GM19023 (cell line): Measurements from ENCODE around the gene CHCHD10.

Experiments
- ATAC-seq: cut with Tn5 transposase; IDR thresholded peaks from one replicate; pipeline ENCODE4 v1.9.1; 2021; ENCODE audit warnings: mild to moderate bottlenecking, moderate library complexity; ENCODE audit not compliant: unreplicated experiment

Gene CHCHD10

DNA sequence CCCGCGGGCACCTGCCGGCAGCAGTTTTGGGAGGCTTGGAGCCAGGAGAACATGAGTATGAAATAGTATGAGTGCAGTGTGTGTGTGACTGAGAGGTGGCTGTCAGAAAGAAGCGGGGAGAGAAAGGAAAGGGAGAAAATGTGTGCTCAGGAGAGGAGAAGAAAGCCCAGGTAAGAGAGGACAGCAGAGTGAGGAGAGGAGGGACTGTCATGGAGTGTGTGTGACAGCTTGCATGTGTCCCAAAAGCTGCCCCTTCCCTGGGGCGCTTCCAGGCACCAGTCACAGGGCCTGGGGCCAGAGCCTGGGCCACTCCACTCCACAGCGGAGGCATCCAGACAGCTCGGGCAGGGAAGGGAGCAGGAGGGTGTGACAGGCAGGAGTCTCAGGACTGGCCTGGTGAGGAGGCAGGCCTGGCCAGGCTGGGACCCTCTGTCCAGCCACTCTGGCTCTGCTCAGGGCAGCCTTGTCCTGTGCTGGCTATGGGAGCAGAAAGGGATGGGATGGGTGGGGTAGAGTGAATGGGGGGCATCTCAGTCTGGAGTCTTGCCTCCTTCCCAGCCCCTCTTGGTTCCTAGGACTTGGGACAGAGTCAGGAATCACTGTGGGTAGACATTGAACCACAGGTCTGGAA, 5.8 kb upstream of the CHCHD10 start:
- no peak for ATAC-seq

DNA sequence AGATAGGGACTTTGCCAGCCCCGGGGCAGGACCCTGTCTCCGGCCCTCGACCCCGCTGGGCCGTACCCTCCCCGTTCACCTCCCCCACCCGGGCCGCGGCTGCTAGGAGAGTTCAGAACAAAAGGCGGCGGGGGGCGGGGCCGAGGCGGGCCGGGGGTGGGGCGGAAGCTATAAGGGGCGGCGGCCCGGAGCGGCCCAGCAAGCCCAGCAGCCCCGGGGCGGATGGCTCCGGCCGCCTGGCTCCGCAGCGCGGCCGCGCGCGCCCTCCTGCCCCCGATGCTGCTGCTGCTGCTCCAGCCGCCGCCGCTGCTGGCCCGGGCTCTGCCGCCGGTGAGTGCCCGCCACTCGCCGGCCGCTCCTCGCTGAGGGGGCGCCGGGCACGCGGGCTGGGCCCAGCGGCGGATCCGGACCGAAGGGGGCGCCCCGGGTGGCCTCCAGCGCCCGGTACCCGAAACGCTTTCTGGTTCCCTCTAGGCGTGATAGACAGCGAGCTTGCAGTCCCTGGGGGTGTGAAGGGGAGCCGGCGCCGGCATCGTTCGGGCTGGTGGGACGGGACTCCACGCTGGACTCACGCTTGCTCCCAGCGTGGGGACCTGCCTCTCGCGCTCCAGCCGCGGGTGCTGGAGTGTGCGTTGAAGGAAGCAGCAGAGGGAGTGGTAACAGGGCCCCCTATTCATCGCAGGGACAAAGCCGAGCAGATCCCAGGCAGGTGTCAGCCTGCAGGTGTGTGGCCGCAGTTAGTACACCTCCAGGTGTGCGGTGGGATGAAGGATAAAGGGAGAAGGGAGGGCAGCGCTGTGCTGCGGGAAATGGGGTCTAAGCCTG, 5.1 kb upstream of the CHCHD10 start, which contains the start of gene MMP11:
MMP11 (plus strand) TSS at position 201 of the 825 bp plus-strand sequence; CDS start at position 223, 22 bp downstream.
- ATAC-seq, result no peak

DNA sequence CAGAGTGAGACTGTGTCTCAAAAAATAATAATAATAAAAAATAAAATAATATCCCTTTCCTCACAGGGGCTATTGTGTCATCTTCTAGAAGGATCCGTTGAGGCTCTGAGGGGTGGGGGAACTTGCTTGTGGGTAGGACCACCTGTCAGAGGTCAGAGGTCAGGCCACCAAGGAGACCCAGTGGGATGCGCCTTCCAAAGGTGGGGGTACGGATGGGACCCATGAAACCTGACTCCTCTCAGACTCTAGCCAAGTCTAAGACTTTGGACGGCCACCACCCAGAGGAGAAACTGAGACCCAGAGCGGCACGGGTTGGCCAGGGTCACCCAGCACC, 4.5 kb upstream of the CHCHD10 start:
- no peak for ATAC-seq

DNA sequence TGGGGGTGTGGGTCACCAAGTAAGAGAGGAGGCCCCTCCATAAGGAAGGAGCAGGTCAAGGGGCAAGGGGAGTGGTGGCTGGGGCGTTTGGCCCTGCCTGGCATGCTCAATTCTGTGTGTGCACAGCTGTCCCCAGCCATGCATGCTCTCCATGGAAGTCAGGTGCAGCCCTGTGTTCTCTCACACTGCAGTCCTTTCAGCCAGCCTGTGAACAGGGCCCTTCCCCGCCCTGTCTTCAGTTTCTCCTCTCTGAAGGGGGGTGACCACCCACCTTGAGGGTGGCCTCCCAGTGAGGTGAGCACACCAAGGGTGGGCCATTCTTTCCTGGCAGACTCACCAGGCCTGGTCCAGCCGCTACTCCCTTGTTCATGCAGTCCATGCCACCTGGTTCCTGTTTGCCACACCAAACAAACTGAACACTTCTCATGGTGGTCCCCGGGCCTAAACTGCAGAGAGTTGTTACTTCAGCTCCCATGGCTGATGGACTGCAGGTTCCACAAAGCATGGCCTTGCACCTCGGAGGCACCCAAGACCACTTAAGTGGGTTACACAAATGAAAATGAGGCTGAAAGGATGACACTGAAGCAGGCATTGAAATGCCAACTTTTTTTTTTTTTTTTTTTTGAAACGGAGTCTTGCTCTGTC, 1.7 kb upstream of the CHCHD10 start:
- ATAC-seq, result no peak

DNA sequence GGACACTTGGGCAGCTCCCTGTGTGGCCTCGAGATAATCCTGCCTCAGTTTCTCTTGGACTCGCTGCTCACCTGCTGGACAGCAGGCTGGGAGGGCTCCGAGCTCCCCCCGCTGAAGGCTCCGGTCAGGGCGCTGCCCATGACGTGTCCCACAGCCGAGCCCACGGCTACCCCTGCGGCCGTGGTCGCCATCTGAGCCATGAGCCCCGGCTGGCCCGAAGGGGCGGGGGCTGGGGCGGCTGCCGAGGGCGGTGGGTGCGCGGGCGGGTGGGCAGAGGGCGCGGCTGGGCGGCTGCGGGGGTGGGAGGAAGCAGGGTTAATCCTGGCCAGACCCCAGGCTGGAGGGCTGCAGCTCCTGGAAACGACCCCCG, 484 bp downstream of the CHCHD10 start:
- no peak for ATAC-seq

DNA sequence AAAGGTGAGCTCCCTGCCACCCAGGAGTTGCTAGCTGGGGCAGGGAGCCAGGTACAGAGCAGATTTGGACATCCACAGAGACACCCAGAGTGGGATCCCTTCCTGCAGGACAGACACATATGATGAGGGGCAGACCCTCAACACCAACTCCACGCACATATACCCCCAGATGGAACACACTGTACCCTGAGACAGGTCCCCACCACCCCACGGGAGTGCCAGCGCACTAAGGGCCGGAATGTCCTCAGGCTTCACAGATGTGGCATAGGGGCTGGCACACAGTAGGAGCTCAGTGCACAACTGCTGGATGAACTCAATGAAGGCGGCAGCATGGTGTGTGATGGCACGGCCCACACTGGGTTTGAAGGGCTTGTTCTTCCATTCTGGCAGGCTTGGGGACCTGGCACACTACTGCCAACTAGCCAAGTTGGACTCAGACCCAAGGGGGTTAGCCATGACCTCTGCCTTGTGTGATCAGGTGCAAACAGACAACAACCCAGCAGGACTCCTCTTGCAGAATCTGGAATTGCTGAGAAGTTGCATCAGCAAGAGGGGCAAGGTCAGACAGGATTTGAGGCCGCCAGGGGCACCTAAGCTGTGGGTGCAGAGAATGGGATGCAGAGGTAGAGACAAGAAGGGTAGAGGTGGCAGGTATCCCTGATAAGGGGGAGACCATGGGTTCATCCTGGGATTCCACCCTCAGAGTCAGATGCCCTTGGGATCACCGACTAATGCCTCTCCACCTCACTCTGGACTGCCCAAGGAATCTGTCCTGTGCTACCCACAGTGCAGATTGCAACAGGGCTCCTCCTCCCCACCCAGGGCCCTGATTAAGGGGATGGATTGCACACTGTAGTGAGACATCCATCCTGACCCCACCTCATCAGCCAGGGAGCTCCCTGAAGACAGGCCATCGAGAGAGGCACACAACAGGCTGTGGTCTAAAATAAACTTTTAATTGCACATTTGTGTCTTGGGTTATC, 2.6 kb downstream of the CHCHD10 start:
- ATAC-seq, result no peak

DNA sequence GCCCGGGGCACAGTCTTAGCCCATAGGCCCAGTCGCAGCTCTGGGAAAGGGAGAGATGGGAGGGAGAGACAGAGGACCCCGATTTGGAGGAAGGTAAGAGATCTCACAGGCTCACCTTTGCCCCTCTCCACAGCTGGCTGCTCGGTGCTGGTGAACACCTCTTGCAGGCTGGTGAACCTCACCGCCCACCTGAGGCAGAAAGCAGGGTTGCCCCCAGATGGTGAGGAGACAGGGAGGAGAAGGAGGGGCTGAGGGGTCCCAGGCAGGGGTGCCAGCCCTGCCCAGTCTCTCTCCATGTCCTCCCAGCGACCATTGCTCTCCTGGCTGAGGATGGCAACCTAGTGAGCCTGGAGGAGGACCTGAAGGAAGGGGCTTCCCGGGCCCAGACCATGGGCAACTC, 3.8 kb downstream of the CHCHD10 start:
- no peak for ATAC-seq

DNA sequence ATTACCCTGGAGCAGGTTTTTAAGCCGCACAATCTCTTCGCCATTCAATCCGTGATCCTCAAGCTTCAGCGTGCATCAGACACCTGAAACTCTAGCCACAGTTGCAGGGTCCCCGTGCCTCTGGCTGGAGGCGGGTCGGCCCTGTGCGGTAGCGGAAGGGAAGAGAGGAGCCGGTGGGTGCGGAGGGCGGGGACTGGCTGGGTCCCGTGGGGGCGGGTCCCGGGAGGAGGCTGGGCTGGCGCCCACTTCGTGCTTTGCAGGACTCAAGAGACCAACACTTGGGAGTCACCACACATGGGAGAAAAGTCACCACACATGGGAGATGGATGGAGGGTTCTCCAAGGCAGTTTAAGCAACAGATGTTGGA, 4.2 kb downstream of the CHCHD10 start:
- ATAC-seq, result no peak

DNA sequence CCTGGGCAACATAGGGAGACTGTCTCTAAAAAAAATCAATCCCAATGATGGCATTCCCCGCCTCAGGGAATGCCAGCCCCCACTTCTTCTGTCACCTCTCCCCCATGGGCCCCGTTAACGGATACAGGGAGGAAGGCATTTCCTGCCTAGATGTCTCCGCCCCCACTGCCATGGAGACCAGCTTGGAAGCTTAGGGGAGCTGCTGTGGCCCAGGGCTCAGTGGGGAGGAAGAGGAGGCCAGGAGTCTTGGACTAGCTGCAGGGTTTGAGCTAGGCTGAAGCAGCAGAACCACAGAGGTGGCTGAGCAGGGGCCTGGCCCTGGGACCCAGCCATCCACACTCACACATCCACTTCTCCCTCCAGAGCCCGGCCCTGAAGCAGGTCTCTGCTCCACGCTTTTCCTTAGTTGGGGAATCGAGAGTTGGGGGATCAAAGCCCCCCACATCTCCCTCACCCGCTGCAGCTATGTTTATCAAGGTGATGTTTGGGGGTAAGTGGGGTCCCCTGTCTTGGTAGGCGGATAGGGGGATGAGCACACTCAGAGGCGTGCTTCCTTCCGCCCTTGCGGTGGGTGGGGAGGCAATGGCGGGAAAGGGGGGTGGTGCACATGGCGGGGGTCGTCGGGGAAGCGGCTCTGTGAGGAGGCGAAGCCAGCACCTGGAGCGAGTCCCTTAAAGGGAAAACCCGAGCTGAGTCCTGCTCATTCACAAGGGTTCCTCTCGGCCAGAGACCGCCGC, 4.8 kb downstream of the CHCHD10 start, which contains the start of gene C22orf15:
C22orf15 (plus strand) TSS at position 149 of the 737 bp plus-strand sequence; CDS start at position 466, 317 bp downstream.
- ATAC-seq, result no peak

DNA sequence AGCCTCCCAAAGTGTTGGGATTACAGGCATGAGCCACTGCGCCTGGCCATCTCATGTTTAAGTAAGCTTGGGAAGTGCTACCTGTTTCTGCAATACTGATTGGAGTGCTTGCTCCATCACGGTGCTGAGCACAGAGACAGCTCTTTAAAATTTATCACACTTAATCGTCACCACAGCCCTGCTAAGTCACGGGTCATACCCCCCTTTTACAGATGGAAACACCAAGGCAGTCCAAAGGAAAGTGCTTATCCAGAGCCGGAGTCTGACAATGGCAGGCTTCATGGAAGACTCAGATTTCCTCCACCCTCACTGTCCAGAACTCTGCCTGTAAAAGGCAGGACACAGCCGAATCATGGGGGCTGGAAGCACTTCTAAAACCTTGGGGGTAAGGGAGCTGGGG, 7.7 kb downstream of the CHCHD10 start:
- no peak for ATAC-seq

DNA sequence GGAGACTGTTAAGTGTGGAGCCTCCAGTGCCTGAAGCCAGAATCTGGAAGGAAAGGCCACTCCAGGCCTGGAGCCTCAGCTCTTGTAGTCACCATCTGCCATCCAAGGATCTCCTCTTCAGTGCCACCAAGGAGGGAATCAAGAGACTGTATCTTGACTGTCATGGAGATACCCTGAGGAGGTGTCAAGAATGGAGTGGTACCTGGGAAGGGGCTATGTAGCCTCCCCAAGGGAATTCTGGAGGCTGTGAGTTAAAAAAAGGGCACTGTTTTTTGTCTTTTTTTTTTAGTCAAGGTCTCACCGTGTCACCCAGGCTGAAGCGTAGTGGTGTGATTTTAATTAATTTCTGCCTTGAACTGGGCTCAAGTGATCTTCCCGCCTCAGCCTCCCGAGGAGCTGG, 8.2 kb downstream of the CHCHD10 start:
- ATAC-seq, result no peak

DNA sequence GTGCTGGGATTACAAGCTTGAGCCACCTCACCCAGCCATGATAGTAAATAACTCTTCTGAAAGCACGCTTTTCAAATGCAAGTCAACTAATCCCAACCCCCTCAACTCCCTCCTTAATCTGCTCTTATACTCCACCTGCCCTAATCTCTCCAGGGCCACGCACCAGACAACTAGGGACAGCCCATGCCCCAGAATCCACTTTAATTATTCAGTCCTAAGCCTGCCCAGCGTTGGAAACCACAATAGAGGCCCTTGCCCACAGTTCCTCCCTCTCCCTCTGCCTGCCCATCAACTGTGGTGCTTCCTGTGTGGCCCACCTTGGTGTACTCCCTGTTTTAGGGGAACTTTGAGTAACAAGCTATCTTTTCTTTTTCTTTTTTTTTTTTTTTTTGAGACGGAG, 10.9 kb downstream of the CHCHD10 start:
- no peak for ATAC-seq

DNA sequence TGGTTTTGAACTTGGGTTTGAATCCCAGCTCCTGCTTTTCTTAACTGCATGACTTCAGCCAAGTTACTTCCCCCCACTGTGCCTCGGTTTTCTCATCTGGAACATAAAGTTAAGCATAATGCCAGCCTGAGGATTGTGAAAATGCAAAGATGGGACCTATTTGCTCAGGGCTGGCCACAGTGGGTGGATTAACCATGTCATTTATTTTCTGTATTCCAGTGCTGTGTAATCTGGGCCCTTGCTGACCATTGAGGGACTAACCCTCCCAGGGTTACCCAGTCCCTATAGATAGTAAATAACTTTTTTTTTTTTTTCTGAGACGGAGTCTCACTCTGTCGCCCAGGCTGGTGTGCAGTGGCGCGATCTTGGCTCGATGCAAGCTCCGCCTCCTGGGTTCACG, 12.1 kb downstream of the CHCHD10 start:
- ATAC-seq, result no peak

DNA sequence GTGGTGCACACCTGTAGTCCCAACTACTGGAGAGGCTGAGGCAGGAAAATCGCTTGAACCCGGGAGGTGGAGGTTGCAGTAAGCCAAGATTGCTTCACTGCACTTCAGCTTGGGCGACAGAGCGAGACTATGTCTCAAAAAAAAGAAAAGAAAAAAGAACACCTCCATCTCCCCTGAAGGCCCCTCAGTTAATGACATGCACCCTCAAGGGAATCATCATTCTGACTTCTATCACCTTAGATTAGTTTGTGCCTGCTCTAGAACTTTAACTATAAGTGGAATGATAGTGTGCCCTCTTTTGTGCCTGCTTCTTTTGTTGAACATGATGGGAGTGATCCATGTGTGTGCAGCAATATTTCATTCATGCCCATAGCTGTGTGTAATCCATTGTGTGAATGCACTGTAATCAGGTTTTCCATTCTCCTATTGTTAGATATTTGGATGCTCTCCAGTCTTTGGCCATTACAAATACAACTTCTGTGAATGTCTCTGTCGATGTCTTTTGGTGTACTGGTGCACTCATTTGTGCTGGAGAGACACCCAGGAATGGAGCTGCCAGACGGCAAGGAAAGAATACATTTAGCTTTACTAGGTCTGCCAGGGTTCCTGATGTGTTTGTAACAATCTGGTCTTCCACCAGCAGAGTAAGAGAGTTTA, 12.7 kb downstream of the CHCHD10 start:
- ATAC-seq, result no peak

DNA sequence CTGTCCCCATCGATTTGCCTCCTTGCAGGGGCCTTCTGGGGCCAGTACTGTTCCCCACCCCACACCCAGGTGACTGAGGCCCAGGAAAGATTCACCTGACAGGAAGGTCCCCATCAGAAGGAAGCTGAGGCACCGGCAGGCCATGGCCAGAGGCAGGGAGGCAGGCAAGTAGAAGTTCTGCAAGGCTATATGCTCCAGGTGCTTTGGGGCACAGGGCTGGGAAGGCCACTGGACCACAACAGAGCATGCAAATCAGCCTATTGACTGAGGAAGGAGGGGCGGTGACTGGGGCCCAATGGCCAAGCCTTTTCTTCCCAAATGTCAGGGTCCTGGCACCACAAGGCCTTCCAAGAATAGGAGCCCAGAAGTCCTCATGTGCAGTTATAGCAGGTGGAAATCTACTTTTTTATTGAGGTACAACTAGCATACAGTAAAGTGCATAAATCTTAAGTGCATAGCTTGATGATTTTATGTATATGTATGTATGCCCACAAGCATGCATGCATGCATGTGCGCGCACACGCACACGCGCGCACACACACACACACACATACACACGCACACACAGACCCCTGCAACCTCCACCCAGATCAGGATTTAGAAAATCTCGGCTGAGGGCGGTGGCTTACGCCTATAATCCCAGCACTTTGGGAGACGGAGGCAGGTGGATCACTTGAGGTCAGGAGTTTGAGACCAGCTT, 13.4 kb downstream of the CHCHD10 start, which contains the start of gene VPREB3:
VPREB3 (minus strand) TSS at position 206 of the 700 bp plus-strand sequence; CDS start at position 144, 62 bp downstream.
- no peak for ATAC-seq

DNA sequence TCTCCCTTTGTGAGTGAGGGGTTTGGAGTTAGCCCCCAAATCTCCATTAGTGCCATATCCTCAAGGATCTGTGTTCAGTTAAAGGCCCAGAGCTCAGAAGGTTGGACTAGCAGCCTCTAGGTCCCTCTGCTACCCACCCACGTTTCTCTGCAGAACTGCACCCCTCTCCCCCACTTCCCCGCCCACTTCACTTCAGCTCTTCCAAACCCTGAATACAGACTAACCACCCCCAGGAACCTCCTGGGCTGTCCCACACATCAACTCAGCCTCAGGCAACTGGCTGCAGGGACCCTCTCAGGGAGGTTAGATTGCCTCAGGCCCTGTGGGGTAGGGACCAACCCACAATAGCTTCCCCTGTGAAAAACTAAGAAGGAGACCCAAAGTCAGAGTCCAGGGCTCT, 14.4 kb downstream of the CHCHD10 start:
- ATAC-seq, result no peak

DNA sequence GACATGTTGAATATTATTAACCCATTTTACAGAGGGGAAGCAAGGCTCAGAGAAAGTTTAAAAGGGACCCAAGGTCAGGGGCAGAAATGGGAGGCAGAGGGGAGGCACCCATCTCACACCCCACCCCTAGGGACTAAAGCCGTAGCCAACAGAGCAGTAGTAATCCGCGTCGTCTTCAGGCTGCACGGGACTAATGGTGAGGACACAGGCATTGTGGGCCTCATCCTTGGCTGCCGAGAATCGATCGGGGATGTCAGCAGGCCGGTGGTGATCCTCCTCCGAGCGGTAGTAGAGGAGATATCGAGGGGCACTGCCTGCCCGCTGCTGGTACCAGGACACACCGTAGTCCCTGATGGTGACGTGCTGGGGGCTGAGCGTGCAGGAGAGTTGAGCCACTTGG, 15.0 kb downstream of the CHCHD10 start:
- no peak for ATAC-seq

DNA sequence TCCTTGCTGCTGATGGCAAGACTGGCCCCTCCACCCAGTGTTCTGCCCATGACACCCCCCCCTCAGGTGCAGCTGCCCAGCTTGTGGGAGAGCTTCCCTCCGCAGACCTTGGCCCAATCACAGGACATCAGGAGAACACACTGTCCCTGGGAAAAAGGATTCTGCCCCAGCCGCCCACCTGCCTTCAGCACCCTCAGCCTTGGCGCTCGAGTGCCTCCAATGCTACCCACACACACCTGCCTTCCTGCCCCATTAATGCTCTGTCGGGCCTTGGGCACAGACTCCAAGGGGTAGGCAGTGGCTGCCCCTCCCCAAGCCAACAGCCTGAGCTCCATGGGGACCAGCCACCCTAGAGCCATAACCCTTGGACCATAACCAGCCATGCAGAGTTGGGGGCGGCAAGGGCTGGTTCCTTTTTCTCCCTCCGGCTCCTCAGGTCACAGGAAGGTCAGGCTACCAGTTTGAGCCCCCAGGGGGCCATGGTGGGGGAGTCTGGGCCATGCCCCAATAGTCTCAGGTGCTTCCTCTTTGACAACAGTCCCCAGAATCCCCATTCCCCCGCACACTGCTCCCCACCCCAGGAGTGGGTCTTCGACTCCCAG, 15.6 kb downstream of the CHCHD10 start:
- ATAC-seq, result no peak
